ENCODE data around the gene PHLPP1. TPM values are rescaled to one million over a fixed set of nuclear protein-coding genes. Genes with fewer than 3 reads are reported as not detected.

Gene PHLPP1
- total and polyA plus RNA-seq, 2 of the 13 experiments (the other 11 are each of a cell fraction or from before 2014, with no cell fraction given) = 9.8 to 18.5 TPM

- H3K36me3 ChIP-seq (replicated peaks in 1 of 2; ENCODE audit: control insufficient read depth in 1 of 2, insufficient read depth in 2 of 2, low read length in 2 of 2) = no peaks in the 10 kb centered on the region
- H4K20me1 ChIP-seq (ENCODE audit: insufficient read depth, low read length) = no peaks in the 10 kb centered on the region
- TF ChIP-seq SOX5 (CRISPR knock-in tag; IDR thresholded peaks at IDR 0.05; ENCODE audit: borderline replicate concordance) (peak; percentile 21; the same call in 1 of the 2 replicates), ZBTB10 (CRISPR knock-in tag; IDR thresholded peaks at IDR 0.05; ENCODE audit: borderline replicate concordance) (no peak), ZSCAN9 (CRISPR knock-in tag; IDR thresholded peaks at IDR 0.05; ENCODE audit: borderline replicate concordance) (no peak), AGO1 (IDR thresholded peaks at IDR 0.05; ENCODE audit: low read depth, low read length, poor library complexity, severe bottlenecking) (no peak), FOXA3 (CRISPR knock-in tag; IDR thresholded peaks at IDR 0.05) (0 out of 2 replicates have a peak, but pooled peaks have one; percentile 9), ZFAT (CRISPR knock-in tag; conservative IDR thresholded peaks at IDR 0.05) (no peak), STAT5B (CRISPR knock-in tag; IDR thresholded peaks at IDR 0.05) (no peak), ZNF3 (CRISPR knock-in tag; IDR thresholded peaks at IDR 0.05) (no peak), PHF8 (CRISPR knock-in tag; IDR thresholded peaks at IDR 0.05) (no peak), SOX6 (IDR thresholded peaks at IDR 0.05) (no peak), SOX6 (CRISPR knock-in tag; IDR thresholded peaks at IDR 0.05) (peak; percentile 32; the same call in 1 of the 2 replicates), HHEX (CRISPR knock-in tag; IDR thresholded peaks at IDR 0.05) (no peak), EP300 (IDR thresholded peaks at IDR 0.05; ENCODE audit: low read depth in 2 of 2, low read length in 2 of 2) (peak in 1 of 2 experiments; percentile 18; a peak in 1 of 4 replicates), EP300 (CRISPR knock-in tag; IDR thresholded peaks at IDR 0.05; ENCODE audit: borderline replicate concordance) (no peak), GATAD2A (CRISPR knock-in tag; IDR thresholded peaks at IDR 0.05) (peak; percentile 41; the same call in 1 of the 2 replicates), CEBPG (CRISPR knock-in tag; IDR thresholded peaks at IDR 0.05) (peak; percentile 30; the same call in 1 of the 2 replicates), THAP8 (CRISPR knock-in tag; IDR thresholded peaks at IDR 0.05; ENCODE audit: borderline replicate concordance) (no peak), SIN3A (IDR thresholded peaks at IDR 0.05; ENCODE audit: borderline replicate concordance, low read depth, low read length) (no peak), SMAD9 (CRISPR knock-in tag; IDR thresholded peaks at IDR 0.05) (no peak), ZNF451 (CRISPR knock-in tag; IDR thresholded peaks at IDR 0.05) (no peak), HDAC2 (CRISPR knock-in tag; IDR thresholded peaks at IDR 0.05) (no peak), SOX13 (IDR thresholded peaks at IDR 0.05) (no peak), SOX13 (CRISPR knock-in tag; conservative IDR thresholded peaks at IDR 0.05 in 1 of 2, IDR thresholded peaks at IDR 0.05 in 1 of 2) (peak in 1 of 2 experiments; percentile 39; a peak in 1 of 4 replicates), ZNF672 (CRISPR knock-in tag; IDR thresholded peaks at IDR 0.05) (no peak), MEIS1 (CRISPR knock-in tag; IDR thresholded peaks at IDR 0.05; ENCODE audit: borderline replicate concordance) (no peak)
- FAIRE-seq = no peak
- intact Hi-C loops (cut with micrococcal nuclease; ENCODE audit: unreplicated experiment) = no loop called here
- in situ Hi-C loops (cut with HindIII; ENCODE audit: extremely low pct_ligation_motif_present, low pct_unique_long_range_greater_than_20kb) = no loop called here
- BruUV-seq (replicated peaks) = no TSS peak
- no peak for DNase-seq (ENCODE audit: low spot score)
- POLR2A ChIA-PET = no interaction called here
- H3K9me3 ChIP-seq (ENCODE audit: low read length) = no peaks in the 10 kb centered on the region
- no peak overlapping the region for H2AFZ ChIP-seq (ENCODE audit: low read length)
- H3K27me3 ChIP-seq (ENCODE audit: control insufficient read depth in 1 of 2, insufficient read depth in 2 of 2, low read length in 2 of 2) = no peaks in the 10 kb centered on the region
- peaks cover 73% of the 10 kb centered on the region for H3K4me1 ChIP-seq (ENCODE audit: insufficient read depth, low read length)
- H3K4me3 ChIP-seq (replicated peaks in 1 of 3; ENCODE audit: insufficient read depth in 1 of 3, low read depth in 2 of 3, low read length in 3 of 3) = no peak overlapping the region
- no peak overlapping the region for H3K27ac ChIP-seq (ENCODE audit: extremely low read length, insufficient read depth, low read length)
- CTCF ChIA-PET (ENCODE audit: low intra/inter-chr PET ratio, low total read pairs) = no interaction called here
- H3K4me2 ChIP-seq (ENCODE audit: low read depth, low read length) = no peak overlapping the region
- no peak for ATAC-seq
- 39% methylated on average over 2 of the region's 2 CpGs for WGBS (ENCODE audit: low lambda C conversion rate)
- no peak overlapping the region for H3K9ac ChIP-seq (ENCODE audit: insufficient read depth, low read depth, low read length)
- peaks cover 89% of the 10 kb centered on the region for H3K79me2 ChIP-seq (ENCODE audit: insufficient read depth, low read length)
Measured at GRCh38 chr18:62769216-62769615, 53.9 kb downstream of the PHLPP1 start.
